NOMO-1 (cell line): ENCODE measurements around the gene FBLN7.

Experiments used
- DNase-seq, 2 experiments: peaks; one replicate each; lab custom pipeline; 2025; ENCODE audit not compliant: unreplicated experiment in 2 of 2; lab: John Stamatoyannopoulos, UW

Gene FBLN7

DNA sequence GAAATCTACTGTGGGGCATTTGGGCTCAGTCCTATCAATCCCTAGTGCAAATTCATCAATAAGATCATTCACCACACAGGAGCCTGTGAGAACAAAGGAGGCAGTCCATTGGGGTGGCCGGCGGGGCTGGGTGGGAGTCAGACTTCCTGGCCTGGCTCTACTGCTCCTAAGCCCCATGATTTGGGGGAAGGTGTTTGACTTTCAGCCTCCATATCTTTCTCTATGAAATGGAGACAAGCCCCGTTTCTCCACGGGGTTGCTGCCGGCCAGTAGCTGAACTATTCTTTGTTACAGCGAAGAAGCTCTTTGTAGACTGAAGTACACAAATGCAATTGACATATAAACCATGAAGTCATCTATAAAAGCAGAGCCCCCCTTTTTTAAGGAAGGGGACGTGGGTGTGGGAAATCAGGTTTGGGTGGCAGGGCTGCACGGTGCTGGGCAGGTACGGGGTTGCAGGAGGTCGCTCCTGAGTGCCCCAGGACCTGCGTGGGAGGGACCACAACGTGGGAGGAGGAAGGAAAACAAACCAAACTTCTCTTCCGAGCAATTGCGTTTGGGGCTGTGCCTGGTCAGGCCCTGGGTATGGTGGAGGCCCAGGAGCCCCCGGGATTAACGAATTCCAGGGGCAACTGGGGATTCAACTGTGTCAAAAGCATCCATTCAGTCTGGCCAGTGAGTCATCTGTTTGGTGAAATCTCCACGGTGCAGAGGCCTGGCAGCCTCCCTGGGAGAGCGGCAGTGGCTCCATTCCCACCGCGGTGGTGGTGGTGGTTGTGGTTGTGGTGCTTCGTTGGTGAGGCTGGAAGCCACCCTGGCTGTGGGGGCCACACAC lies 18.2 kb downstream of the FBLN7 start:
- no peak for DNase-seq

DNA sequence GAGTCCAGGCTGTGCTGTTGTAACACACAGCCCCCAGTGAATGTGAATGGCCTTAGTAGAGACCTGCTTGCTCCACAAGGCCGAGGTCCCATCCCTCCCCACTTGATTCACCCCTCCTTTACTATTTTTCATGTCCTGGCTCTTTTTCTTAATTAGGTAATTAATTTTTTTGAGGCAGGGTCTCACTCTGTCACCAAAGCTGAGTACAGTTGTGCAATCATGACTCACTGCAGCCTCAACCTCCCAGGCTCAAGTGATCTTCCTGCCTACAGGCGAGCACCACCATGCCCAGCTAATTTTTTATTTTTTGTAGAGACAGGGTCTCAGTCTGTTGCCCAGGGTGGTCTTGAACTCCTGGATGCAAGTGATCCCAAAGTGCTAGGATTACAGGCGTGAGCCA lies 19.3 kb downstream of the FBLN7 start:
- DNase-seq = no peak

DNA sequence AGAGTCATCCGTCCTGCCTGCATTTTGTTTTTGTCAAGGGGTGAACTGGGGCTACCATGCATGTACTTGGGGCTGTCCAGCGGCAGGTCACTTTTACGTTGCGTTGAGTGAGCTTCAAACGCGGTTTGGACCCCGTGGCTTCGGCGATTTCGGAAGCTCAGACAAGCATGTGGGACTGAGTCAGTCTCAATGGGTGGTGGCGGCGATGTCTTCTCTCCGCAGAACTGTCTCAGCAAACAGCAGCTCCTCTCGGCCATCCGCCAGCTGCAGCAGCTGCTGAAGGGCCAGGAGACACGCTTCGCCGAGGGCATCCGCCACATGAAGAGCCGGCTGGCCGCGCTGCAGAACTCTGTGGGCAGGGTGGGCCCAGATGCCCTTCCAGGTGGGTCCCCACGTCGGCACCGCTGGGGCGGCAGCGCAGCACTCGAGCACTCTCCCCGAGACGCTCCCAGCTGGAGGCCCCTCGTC lies 21.3 kb downstream of the FBLN7 start:
- DNase-seq = no peak

DNA sequence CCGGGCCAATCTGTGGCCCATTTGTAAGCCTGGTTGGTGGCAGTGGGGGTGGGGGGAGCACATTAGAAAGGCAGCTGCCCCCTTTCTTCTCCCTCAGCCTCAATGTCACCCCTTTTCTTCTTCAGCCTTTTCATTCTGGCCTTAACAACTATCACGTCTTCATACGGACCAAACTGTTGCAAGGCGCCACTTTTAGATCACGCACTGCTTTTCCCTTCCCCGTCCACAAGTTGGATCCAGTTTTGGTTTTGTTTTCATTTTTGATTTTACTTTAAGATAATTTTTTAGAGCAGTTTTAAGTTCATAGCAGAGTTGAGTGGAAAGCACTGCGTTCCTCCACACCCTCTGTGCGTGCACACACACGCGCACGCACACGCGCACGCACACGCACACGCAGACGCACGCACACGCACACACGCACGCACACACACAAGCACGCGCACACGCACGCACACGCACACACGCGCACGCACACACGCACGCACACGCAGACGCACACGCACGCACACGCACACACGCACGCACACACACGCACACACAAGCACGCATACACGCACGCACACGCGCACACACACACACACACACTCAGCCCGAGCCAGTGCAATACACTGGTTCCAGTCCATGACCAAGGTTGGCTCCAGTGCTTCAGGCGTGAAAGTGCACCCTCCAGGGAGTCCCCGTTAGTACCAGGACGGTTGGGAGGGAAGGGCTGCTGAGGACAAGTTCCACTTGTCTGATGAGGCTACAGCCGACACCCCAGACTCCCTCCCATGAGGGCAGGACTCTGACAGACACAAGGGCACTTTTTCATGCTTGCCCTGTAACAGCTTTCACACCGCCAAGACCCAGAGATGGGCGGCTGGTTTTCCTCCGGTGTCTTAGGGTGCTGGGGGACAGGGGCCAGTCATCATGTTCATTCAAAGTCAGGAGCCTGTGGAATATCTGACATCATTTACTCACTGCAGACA lies 22.4 kb downstream of the FBLN7 start:
- DNase-seq = no peak

DNA sequence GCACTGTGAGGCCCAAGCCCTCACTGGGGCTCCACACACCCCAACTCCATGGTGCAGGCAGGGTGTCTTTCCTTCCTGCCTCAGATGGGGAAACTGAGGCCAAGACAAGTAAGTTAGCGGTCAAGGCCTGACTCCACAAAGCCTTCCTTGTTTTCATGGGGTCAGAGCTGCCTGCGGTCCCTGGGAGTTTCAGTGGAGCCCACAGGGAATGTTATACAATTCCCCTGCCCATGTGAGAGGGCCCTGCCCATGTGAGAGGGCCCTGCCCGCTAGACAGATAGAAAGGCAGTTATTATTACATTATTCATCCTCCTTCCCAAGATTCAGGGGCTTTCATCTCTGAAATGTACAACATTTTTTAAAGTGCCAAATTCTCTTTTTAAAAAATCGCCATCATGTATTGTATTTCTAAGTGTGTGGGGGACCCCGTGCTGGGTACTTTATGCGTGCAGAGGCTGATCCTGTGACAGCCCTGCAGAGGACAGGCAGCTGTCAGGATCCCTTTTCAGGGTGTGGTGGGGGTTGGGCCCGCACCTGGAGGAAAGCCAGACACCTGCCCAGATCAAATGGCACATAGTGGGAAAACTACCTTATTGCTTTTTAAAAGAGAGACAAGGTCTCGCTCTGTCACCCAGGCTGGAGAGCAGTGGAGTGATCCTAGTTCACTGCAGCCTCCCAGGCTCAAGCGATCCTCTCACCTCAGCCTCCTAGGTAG lies 23.4 kb downstream of the FBLN7 start:
- no peak for DNase-seq

DNA sequence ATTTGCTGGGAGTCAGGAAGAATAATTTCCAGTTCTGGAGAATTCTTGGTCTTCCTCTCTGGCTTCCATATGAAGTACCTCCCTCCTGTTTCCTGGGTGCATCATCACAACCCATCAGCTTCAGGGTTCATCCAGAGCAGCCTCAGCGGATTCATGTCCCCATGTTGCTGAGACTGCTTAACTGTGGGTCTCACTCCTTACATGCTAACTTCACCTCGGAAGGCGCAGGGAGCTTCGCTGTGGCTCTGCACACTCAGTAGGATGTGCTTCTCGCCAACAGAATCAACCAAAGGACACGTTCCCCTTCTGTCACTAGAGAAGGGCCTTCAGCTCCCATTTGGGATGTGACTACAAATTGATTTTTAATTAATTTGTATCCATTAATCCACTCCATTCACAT lies 24.2 kb downstream of the FBLN7 start:
- DNase-seq = no peak

DNA sequence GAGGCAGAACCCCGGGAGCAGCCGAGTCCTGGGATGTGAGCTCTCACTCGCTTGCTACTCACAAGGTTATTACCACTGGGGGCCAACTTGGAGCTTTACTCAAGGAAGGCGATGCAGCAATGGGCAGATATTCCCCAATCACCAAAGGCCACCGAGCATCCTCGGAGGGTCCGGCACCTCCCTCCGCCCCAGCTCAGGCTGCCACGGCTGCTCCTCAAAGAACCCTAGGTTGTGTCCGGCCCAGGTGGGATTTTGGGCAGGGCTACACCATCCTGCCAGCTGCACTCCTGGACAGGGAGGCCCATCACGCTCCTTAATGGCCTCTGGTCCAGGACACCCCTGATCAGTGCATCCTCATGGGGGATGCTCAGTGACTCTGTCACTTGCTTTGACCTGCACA lies 24.8 kb downstream of the FBLN7 start:
- DNase-seq = no peak

DNA sequence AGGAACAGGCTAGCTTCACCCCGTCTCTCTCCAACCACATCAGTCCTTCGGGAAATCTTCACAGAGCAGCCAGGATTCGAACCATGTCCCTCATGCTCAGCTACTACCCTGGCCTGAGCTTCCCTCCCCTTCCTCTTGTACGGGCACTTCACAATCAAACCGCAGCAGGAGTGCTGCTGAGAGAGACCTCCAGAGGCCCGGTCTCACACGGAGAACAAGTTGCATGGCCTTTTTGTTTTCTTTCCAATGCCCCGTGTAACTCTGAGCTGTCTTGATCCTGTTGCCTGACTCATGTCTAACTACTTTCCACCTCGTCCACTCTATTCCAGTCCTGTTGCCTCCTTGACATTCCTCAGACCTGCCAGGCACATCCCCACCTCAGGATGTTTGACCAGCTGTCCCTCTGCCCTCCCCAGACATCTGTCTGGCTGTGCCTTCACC lies 25.4 kb downstream of the FBLN7 start:
- no peak for DNase-seq

DNA sequence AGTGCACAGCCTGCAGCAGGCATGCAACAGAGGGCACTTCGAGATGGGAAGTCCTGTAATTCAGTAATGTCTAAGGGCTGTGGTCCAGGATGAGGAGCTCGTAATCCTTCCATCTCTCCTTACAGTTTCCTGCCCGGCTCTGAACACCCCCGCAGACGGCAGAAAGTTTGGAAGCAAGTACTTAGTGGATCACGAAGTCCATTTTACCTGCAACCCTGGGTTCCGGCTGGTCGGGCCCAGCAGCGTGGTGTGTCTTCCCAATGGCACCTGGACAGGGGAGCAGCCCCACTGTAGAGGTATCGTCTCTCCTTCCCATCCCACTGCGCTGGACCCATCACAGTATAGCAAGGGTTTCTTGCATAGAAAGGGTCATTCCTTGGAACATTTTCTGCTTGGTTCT lies 26.7 kb downstream of the FBLN7 start:
- no peak for DNase-seq

DNA sequence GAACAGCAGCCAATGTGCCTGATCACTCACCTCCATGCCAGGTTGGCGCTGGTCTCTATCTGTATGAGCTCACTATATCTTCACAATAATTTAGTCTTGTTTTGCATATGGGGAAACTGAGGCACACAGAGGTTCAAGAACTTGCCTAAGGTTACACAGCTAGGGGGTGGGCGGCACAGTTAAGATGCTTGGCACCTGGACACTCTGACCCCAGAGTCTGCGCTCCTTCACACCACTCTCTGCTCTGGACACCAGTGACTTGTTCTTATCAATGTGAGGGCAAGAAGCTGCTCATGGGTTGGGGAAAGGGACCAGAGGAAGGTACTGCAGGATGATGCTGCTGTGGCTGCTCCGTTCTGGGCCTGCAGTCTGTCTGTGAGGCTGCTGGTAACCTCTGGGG lies 27.1 kb downstream of the FBLN7 start:
- no peak for DNase-seq

DNA sequence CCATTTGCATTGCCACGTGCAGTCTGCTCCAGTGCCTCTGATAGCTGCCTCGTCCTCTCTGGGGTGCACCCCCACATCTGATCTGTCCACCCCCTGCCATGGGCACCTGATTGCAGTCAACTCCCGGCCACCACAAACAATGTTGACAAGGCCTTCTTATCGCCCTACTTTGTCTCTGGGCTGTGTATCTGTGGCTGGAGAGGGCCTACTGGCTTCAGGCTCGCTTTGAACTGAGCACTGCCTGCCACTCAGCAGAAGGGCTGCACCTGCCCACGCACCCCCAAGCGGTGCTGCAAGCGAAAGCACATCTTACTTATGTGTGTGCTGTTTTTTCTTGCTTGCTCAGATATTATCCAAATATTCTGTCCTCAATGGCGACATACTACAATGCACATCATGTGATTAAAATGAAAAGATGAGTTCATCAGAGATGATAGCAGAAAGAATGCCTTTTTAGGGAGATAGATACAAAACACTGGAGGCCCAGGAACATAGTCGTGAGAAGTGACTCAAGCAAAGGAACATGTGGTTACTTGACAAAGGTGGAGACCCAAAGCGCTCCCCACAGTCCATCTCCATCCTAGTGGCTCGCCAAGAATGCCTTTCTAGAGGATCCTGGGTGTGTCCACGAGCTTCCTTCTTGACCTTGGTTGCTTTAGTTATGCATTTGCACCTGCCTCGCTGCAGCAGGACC lies 28.8 kb downstream of the FBLN7 start:
- no peak for DNase-seq

DNA sequence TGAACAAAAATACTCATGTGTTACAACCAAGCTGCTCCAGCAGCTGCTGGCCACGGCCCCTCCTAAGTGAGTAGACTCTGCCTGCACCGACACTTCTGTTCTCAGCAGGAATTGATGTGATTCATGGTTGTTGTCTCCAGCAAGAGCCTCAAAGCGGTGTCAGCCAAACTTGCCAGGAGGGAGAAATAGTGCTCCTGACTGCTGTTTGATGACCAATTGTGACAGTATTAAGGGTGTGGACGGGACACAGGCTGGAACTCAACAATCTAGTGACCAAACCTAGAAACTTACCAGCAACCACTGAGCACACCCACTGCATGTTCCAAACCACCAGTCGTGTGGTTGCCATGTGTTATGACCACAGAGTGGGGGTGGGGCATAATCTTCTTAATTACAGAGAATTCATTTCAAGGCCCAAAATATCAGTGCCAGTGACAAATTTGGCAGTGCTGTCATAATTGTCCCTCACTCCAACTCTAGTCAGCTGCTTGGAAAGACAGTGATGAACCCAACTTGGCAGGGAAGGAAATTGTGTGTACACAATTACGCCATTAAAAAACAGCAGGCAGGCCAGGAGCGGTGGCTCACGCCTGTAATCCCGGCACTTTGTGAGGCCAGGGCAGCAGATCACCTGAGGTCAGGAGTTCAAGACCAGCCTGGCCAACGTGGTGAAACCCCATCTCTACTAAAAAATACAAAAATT lies 30.4 kb downstream of the FBLN7 start:
- DNase-seq = no peak

DNA sequence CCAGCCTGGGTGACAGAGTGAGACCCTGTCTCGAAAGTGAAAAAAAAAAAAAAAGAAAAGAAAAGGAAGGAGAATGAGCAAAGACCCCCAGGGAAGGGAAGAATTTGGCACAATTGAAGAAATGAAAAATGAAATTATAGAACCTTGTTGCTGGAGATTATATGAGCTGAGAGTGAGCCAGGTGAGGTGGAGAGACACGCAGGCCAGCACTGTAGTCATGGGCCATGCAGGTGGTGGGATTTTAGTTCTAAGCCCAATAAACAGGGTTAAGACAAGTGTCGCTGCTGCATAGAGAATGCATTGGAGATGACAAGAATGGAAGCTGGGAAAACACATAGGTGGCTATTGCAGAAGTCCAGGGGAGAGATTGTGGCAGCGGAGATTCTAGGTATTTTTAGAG lies 32.3 kb downstream of the FBLN7 start:
- no peak for DNase-seq

DNA sequence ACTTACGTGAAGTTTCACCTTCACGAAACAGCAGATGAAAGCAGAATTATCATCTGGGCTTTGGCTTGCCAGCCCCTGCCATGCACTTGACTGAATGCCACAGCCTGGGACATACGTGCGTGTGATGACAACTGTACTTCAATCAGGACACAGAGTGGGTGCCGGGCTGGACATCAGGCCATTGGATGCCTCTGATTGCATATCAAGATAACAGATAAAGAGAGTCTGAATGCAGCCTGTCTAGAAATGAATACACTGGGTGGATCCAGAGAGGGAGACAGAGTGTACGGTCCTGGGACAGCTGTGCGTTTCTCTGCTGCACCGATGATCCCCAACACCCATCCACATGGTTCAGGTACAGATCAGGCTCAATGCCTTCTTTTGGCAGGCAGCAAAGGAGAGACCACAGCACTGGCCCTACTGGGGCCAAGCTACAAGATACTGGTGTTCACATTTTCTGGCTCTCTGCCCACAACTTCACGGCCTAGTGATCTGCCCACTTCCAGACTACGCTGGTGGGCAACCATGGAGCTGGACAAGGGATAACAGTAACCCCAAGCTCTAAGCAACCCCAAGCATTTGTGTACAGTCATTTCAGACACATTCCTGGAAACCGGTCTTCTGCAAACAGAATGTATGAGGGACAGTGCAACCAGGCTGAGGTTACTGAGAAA lies 35.6 kb downstream of the FBLN7 start:
- DNase-seq = no peak

DNA sequence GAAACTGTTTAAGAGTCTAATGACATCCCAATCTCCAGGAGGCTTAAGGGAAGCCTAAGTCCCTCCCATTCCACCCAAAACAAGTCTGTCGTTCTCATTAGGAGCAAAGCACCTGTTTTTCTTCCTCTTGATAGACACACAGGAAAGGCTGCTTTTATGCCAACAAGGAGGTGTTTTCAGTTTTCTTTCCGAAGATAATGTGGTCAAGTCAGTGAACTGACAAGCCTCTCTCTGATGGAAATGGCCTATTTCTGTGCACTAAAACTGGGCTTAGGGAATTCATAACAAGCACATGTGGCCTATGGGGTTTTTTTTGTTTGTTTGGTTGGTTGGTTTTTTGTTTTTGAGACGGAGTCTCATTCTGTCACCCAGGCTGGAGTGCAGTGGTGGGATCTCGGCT lies 36.2 kb downstream of the FBLN7 start:
- DNase-seq = no peak

DNA sequence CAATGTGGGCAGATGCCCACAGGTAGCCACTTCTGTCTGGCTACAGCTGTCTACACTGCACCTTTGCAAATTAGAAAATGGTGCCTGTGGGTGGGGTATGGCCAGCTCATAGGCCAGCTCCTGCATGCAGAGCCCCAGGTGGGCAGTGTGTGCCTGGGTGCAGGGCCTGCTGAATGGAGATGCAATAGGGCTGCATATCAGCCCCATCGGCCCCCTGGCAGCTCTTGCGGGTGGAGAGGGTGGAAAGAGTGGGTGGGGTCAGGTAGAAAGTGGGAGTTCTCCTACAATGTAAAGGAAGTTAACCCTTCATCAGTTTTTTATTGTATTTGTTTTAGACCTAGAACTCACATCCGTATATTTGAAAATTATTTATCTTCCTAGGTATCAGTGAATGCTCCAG lies 37.1 kb downstream of the FBLN7 start:
- no peak for DNase-seq

DNA sequence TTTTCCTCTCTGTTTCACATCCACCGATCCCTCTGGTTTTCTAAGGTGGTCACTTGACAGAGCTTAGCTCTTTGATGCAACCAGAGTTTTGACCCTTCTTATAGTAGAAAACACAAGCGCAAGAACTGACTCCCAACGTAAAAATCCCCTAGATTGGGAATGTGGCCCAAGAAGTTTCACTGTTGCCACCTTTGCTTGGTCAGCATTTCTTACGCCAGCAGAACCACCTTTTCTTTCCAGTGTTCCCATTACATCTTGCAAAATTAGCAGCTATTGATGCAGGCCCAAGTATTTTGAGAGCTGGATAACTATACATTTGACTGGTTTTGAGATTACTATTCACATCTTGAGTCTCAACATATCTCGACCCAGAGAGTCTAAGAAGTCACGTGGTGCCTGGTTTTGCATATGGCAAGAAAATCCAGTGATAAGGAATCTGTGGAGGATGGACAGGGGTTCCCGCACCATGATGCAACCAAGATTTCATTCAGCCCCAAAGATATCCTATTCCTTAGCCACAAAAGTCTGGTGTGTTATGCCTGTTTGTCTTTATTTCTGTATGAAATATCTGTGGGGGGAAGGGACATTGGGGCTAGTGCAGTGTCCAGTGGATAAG lies 37.9 kb downstream of the FBLN7 start:
- DNase-seq = no peak

DNA sequence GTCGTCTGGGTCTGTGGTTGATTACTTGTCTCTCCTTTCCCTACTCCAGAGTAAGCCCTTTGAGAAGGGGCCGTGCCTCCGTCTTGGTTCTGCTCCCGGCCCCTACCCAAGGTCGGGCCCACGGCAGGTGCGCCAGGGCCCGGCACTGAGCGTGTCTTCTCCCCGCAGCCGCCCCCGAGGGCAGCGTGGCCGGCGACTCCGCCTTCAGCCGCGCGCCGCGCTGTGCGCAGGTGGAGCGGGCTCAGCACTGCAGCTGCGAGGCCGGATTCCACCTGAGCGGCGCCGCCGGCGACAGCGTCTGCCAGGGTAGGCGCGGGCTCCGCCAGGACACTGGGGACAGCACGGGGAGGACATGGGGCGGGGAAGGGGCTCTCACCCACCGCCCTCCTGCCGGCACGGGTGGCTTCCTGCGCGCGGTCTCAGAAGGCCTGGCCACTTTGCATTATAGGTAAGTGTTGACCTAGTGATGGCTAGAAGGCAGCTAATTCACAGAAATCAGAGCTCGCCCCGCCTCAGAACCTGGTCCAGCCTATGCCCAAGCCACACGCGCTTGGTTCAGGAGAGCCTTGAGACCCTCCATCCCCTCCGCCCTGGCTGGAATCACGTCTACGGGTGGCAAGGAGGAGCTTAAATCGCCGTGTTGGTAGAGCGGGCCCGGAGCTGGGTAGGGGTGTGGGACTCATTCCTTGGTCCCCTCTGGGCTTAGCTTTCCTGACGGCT lies 43.5 kb downstream of the FBLN7 start:
- no peak for DNase-seq
